K562 (cell line): ENCODE measurements around the gene LRP1B.

ENCODE experiments used
- CBX3 ChIP-seq, 2 experiments: IDR thresholded peaks; 1 replicate in 1 of 2; 2 replicates in 1 of 2; pipeline ENCODE4 v1.6.1; 2012; ENCODE audit warnings: inconsistent platforms in 2 of 2, low read length in 2 of 2, borderline replicate concordance in 1 of 2, control low read depth in 1 of 2
- EZH2 ChIP-seq: IDR thresholded peaks from 2 replicates; pipeline ENCODE4 v1.6.1; 2012; ENCODE audit warnings: low read depth, mild to moderate bottlenecking, inconsistent platforms, low read length, borderline replicate concordance
- JUN ChIP-seq, 2 experiments: sonication (generic) in 1 of 2; formaldehyde crosslinking in 1 of 2; IDR thresholded peaks; 2 replicates each; pipeline versions ENCODE4 v1.6.1 to v1.8.0; 2012 to 2022; ENCODE audit warnings: borderline replicate concordance in 2 of 2, mild to moderate bottlenecking in 2 of 2, improper control_type of control experiment in 1 of 2, low read depth in 1 of 2, low read length in 1 of 2, missing genetic modification reagents in 1 of 2
- KDM2B ChIP-seq: fragments of 250-450 bp; sonication (Bioruptor Pico); IDR thresholded peaks from 2 replicates; pipeline ENCODE4 v1.8.0; 2021; ENCODE audit warnings: mild to moderate bottlenecking, moderate library complexity
- MAFF ChIP-seq: IDR thresholded peaks from 2 replicates; pipeline ENCODE4 v1.6.1; 2012; ENCODE audit warnings: low read length, improper control_type of control experiment
- NFIC ChIP-seq: fragments of 450-650 bp; IDR thresholded peaks from 2 replicates; pipeline ENCODE4 v1.6.1; 2017; ENCODE audit warnings: mild to moderate bottlenecking, inconsistent platforms
- NKRF ChIP-seq: fragments of 450-650 bp; IDR thresholded peaks from 2 replicates; pipeline ENCODE4 v1.6.1; 2016; ENCODE audit warnings: borderline replicate concordance
- POLR3G ChIP-seq: IDR thresholded peaks from 2 replicates; pipeline ENCODE4 v1.6.1; 2011; ENCODE audit not compliant: insufficient read length, insufficient replicate concordance; ENCODE audit errors: extremely low read depth
- RBFOX2 ChIP-seq: fragments of 200-400 bp; formaldehyde crosslinking; IDR thresholded peaks from 2 replicates; pipeline ENCODE4 v1.6.1; 2017; ENCODE audit warnings: low read depth, mild to moderate bottlenecking, low read length, moderate library complexity
- SIN3A ChIP-seq, 2 experiments: fragments of 150-350 bp in 1 of 2; IDR thresholded peaks; 2 replicates each; pipeline ENCODE4 v1.6.1; 2011 to 2016; ENCODE audit warnings: borderline replicate concordance in 2 of 2, low read depth in 2 of 2, low read length in 2 of 2, mild to moderate bottlenecking in 2 of 2, moderate library complexity in 2 of 2; ENCODE audit not compliant: control insufficient read depth in 1 of 2
- ZBTB17 ChIP-seq: fragments of 450-650 bp; formaldehyde crosslinking; IDR thresholded peaks from 2 replicates; pipeline ENCODE4 v1.4.0; 2020; ENCODE audit warnings: mild to moderate bottlenecking
- ZNF511 ChIP-seq: sonication (generic); formaldehyde crosslinking; IDR thresholded peaks from 2 replicates; pipeline ENCODE4 v1.8.0; 2022; ENCODE audit warnings: mild to moderate bottlenecking, missing genetic modification reagents
- TF ChIP-seq, protein P1 (sequence below): sonication (generic); formaldehyde crosslinking; IDR thresholded peaks from 2 replicates; pipeline ENCODE4 v1.9.0; 2022; ENCODE audit warnings: mild to moderate bottlenecking, missing genetic modification reagents
- TF ChIP-seq, protein P2 (sequence below), 3 experiments: IDR thresholded peaks in 2 of 3; conservative IDR thresholded peaks in 1 of 3; 2 replicates each; pipeline ENCODE4 v1.5.1; 2011 to 2012; ENCODE audit warnings: low read length in 3 of 3, mild to moderate bottlenecking in 3 of 3, control low read depth in 2 of 3, improper control_type of control experiment in 1 of 3, inconsistent platforms in 1 of 3, low read depth in 1 of 3, mixed read lengths in 1 of 3, moderate library complexity in 1 of 3; ENCODE audit not compliant: insufficient read depth in 2 of 3

- TF ChIP-seq, protein P1, sequence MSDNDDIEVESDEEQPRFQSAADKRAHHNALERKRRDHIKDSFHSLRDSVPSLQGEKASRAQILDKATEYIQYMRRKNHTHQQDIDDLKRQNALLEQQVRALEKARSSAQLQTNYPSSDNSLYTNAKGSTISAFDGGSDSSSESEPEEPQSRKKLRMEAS (CRISPR knock-in tag): no peak
- TF ChIP-seq, protein P2, sequence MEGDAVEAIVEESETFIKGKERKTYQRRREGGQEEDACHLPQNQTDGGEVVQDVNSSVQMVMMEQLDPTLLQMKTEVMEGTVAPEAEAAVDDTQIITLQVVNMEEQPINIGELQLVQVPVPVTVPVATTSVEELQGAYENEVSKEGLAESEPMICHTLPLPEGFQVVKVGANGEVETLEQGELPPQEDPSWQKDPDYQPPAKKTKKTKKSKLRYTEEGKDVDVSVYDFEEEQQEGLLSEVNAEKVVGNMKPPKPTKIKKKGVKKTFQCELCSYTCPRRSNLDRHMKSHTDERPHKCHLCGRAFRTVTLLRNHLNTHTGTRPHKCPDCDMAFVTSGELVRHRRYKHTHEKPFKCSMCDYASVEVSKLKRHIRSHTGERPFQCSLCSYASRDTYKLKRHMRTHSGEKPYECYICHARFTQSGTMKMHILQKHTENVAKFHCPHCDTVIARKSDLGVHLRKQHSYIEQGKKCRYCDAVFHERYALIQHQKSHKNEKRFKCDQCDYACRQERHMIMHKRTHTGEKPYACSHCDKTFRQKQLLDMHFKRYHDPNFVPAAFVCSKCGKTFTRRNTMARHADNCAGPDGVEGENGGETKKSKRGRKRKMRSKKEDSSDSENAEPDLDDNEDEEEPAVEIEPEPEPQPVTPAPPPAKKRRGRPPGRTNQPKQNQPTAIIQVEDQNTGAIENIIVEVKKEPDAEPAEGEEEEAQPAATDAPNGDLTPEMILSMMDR (IDR thresholded peaks at IDR 0.05 in 2 of 3, conservative IDR thresholded peaks at IDR 0.05 in 1 of 3; ENCODE audit: insufficient read depth in 2 of 3, low read depth in 1 of 3, low read length in 3 of 3): no peak
- TF ChIP-seq ZNF511 (CRISPR knock-in tag) (no peak), SIN3A (IDR thresholded peaks at IDR 0.05; ENCODE audit: borderline replicate concordance in 2 of 2, control insufficient read depth in 1 of 2, low read depth in 2 of 2, low read length in 2 of 2) (no peak), NKRF (no peak), POLR3G (no peak), JUN (IDR thresholded peaks at IDR 0.05; ENCODE audit: borderline replicate concordance, low read depth, low read length) (no peak), JUN (CRISPR knock-in tag; IDR thresholded peaks at IDR 0.05; ENCODE audit: borderline replicate concordance) (no peak), EZH2 (no peak), RBFOX2 (no peak), NFIC (no peak), CBX3 (IDR thresholded peaks at IDR 0.05; ENCODE audit: borderline replicate concordance in 1 of 2, low read length in 2 of 2) (no peak), KDM2B (CRISPR knock-in tag) (no peak), MAFF (no peak), ZBTB17 (CRISPR knock-in tag) (no peak)
Observed at GRCh38 chr2:141570474-141571131, 560.2 kb downstream of the LRP1B start.
